HEK293 (cell line): Measurements from ENCODE around the gene SERINC5.

Source experiments
- SP3 ChIP-seq: fragments of 450-650 bp; formaldehyde crosslinking; IDR thresholded peaks from 2 replicates; pipeline ENCODE4 v1.5.1; 2016; ENCODE audit warnings: missing biosample characterization, missing genetic modification characterization
- YY1 ChIP-seq: fragments of 450-650 bp; formaldehyde crosslinking; IDR thresholded peaks from 2 replicates; pipeline ENCODE4 v1.5.1; 2018; ENCODE audit warnings: missing biosample characterization, missing genetic modification characterization
- ZBTB21 ChIP-seq: fragments of 450-650 bp; formaldehyde crosslinking; IDR thresholded peaks from 2 replicates; pipeline ENCODE4 v1.5.1; 2017; ENCODE audit warnings: missing biosample characterization, missing genetic modification characterization
- ZFP3 ChIP-seq: fragments of 450-650 bp; formaldehyde crosslinking; IDR thresholded peaks from 2 replicates; pipeline ENCODE4 v1.5.1; 2016; ENCODE audit warnings: low read depth, missing biosample characterization, missing genetic modification characterization
- ZFP69B ChIP-seq: fragments of 450-650 bp; formaldehyde crosslinking; IDR thresholded peaks from 2 replicates; pipeline ENCODE4 v1.5.1; 2016; ENCODE audit warnings: missing biosample characterization, missing genetic modification characterization
- ZNF366 ChIP-seq: fragments of 450-650 bp; formaldehyde crosslinking; conservative IDR thresholded peaks from 2 replicates; pipeline ENCODE4 v1.5.1; 2016; ENCODE audit warnings: missing biosample characterization, missing genetic modification characterization
- ZNF394 ChIP-seq: fragments of 450-650 bp; formaldehyde crosslinking; IDR thresholded peaks from 2 replicates; pipeline ENCODE4 v1.5.1; 2016; ENCODE audit warnings: missing biosample characterization, missing genetic modification characterization, mild to moderate bottlenecking, moderate library complexity, borderline replicate concordance
- ZNF596 ChIP-seq: fragments of 450-650 bp; IDR thresholded peaks from 2 replicates; pipeline ENCODE4 v1.5.0; 2018; ENCODE audit warnings: missing biosample characterization, mild to moderate bottlenecking, missing genetic modification characterization, moderate library complexity
- TF ChIP-seq, protein P1 (sequence below): fragments of 450-650 bp; formaldehyde crosslinking; IDR thresholded peaks from 2 replicates; pipeline ENCODE4 v1.5.1; 2016; ENCODE audit warnings: missing biosample characterization, missing genetic modification characterization
- TF ChIP-seq, protein P2 (sequence below): fragments of 450-650 bp; formaldehyde crosslinking; IDR thresholded peaks from 2 replicates; pipeline ENCODE4 v1.5.1; 2016; ENCODE audit warnings: missing biosample characterization, missing genetic modification characterization
- TF ChIP-seq, protein P3 (sequence below): fragments of 450-650 bp; formaldehyde crosslinking; IDR thresholded peaks from 2 replicates; pipeline ENCODE4 v1.5.1; 2016; ENCODE audit warnings: missing biosample characterization, missing genetic modification characterization
- TF ChIP-seq, protein P4 (sequence below): fragments of 450-650 bp; formaldehyde crosslinking; IDR thresholded peaks from 2 replicates; pipeline ENCODE4 v1.5.1; 2016; ENCODE audit warnings: missing biosample characterization, missing genetic modification characterization
- TF ChIP-seq, protein P5 (sequence below): fragments of 450-650 bp; formaldehyde crosslinking; IDR thresholded peaks from 2 replicates; pipeline ENCODE4 v1.5.1; 2016; ENCODE audit warnings: missing biosample characterization, missing genetic modification characterization

DNA sequence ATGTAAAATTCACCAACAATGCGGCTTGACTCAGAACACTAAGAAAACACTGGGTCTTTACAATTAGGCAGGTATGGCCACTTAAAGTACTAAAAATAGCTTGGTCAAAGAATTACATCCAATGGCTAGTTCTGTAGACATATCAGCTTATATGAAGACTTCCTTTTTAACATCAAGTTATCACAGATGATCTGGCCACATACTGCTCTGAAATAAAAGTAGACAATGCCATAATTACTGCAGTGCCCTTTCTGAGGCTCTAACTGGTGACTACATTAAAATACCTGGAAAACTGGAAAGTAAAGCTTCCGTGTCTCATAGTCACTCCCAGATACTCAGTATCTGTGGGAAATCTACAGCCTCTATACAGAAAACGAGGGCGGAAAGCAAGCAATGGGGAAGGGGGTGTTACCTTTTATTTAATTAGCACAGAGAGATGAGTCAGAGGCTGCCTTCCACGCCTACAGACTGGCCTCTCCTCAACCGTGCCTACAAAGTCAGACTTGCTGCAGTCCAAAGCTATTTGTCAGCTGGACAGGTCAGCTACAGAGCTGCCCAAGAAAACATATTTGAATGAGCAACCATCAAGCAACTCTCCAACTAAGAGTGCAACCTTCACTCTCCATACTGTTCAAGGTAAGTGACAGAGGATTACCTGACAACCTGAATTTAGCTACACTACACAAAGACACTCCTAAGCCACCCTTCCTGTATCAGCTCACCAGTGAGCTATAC lies 8.7 kb downstream of the SERINC5 start:
- TF ChIP-seq, protein P1, sequence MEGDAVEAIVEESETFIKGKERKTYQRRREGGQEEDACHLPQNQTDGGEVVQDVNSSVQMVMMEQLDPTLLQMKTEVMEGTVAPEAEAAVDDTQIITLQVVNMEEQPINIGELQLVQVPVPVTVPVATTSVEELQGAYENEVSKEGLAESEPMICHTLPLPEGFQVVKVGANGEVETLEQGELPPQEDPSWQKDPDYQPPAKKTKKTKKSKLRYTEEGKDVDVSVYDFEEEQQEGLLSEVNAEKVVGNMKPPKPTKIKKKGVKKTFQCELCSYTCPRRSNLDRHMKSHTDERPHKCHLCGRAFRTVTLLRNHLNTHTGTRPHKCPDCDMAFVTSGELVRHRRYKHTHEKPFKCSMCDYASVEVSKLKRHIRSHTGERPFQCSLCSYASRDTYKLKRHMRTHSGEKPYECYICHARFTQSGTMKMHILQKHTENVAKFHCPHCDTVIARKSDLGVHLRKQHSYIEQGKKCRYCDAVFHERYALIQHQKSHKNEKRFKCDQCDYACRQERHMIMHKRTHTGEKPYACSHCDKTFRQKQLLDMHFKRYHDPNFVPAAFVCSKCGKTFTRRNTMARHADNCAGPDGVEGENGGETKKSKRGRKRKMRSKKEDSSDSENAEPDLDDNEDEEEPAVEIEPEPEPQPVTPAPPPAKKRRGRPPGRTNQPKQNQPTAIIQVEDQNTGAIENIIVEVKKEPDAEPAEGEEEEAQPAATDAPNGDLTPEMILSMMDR (tag by site-specific recombination), result no peak
- TF ChIP-seq YY1 (tag by site-specific recombination) (no peak), ZNF366 (tag by site-specific recombination) (peak; percentile 49; the same call in 1 of the 2 replicates), ZNF596 (tag by site-specific recombination) (no peak), SP3 (tag by site-specific recombination) (no peak), ZFP69B (no peak), ZBTB21 (tag by site-specific recombination) (no peak), ZFP3 (tag by site-specific recombination) (no peak), ZNF394 (tag by site-specific recombination) (peak; percentile 22; the same call in 1 of the 2 replicates)
- TF ChIP-seq, protein P2, sequence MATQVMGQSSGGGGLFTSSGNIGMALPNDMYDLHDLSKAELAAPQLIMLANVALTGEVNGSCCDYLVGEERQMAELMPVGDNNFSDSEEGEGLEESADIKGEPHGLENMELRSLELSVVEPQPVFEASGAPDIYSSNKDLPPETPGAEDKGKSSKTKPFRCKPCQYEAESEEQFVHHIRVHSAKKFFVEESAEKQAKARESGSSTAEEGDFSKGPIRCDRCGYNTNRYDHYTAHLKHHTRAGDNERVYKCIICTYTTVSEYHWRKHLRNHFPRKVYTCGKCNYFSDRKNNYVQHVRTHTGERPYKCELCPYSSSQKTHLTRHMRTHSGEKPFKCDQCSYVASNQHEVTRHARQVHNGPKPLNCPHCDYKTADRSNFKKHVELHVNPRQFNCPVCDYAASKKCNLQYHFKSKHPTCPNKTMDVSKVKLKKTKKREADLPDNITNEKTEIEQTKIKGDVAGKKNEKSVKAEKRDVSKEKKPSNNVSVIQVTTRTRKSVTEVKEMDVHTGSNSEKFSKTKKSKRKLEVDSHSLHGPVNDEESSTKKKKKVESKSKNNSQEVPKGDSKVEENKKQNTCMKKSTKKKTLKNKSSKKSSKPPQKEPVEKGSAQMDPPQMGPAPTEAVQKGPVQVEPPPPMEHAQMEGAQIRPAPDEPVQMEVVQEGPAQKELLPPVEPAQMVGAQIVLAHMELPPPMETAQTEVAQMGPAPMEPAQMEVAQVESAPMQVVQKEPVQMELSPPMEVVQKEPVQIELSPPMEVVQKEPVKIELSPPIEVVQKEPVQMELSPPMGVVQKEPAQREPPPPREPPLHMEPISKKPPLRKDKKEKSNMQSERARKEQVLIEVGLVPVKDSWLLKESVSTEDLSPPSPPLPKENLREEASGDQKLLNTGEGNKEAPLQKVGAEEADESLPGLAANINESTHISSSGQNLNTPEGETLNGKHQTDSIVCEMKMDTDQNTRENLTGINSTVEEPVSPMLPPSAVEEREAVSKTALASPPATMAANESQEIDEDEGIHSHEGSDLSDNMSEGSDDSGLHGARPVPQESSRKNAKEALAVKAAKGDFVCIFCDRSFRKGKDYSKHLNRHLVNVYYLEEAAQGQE (tag by site-specific recombination), result no peak
- TF ChIP-seq, protein P3, sequence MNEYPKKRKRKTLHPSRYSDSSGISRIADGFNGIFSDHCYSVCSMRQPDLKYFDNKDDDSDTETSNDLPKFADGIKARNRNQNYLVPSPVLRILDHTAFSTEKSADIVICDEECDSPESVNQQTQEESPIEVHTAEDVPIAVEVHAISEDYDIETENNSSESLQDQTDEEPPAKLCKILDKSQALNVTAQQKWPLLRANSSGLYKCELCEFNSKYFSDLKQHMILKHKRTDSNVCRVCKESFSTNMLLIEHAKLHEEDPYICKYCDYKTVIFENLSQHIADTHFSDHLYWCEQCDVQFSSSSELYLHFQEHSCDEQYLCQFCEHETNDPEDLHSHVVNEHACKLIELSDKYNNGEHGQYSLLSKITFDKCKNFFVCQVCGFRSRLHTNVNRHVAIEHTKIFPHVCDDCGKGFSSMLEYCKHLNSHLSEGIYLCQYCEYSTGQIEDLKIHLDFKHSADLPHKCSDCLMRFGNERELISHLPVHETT (tag by site-specific recombination), result no peak
- TF ChIP-seq, protein P4, sequence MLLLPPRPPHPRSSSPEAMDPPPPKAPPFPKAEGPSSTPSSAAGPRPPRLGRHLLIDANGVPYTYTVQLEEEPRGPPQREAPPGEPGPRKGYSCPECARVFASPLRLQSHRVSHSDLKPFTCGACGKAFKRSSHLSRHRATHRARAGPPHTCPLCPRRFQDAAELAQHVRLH, result no peak
- TF ChIP-seq, protein P5, sequence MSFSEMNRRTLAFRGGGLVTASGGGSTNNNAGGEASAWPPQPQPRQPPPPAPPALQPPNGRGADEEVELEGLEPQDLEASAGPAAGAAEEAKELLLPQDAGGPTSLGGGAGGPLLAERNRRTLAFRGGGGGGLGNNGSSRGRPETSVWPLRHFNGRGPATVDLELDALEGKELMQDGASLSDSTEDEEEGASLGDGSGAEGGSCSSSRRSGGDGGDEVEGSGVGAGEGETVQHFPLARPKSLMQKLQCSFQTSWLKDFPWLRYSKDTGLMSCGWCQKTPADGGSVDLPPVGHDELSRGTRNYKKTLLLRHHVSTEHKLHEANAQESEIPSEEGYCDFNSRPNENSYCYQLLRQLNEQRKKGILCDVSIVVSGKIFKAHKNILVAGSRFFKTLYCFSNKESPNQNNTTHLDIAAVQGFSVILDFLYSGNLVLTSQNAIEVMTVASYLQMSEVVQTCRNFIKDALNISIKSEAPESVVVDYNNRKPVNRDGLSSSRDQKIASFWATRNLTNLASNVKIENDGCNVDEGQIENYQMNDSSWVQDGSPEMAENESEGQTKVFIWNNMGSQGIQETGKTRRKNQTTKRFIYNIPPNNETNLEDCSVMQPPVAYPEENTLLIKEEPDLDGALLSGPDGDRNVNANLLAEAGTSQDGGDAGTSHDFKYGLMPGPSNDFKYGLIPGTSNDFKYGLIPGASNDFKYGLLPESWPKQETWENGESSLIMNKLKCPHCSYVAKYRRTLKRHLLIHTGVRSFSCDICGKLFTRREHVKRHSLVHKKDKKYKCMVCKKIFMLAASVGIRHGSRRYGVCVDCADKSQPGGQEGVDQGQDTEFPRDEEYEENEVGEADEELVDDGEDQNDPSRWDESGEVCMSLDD, result no peak
